NT2/D1 (cell line): ENCODE data around the gene SFI1.
"Not testable (repeated sequence)": the region's sequence is repeated elsewhere in the genome, so short reads cannot be mapped to it uniquely, and the experiment has no call there.

Source experiments
- DNase-seq: peaks from one replicate; pipeline ENCODE4 v3.0.0-alpha.2; 2011; ENCODE audit warnings: low read depth, low spot score
- H3K27me3 ChIP-seq: 2 replicates; pipeline ENCODE4 v1.6.0; 2011; ENCODE audit warnings: mild to moderate bottlenecking; ENCODE audit not compliant: insufficient read length, insufficient read depth
- H3K36me3 ChIP-seq: 2 replicates; pipeline ENCODE4 v1.6.1; 2011; ENCODE audit warnings: mild to moderate bottlenecking, low read length, mixed read lengths; ENCODE audit not compliant: insufficient read depth, insufficient read length
- H3K4me1 ChIP-seq: 2 replicates; pipeline ENCODE4 v1.5.1; 2011; ENCODE audit not compliant: insufficient read depth, insufficient read length
- H3K4me3 ChIP-seq: 2 replicates; pipeline ENCODE4 v1.5.1; 2011; ENCODE audit warnings: low read depth; ENCODE audit not compliant: insufficient read length
- H3K9ac ChIP-seq: 2 replicates; pipeline ENCODE4 v1.6.0; 2011; ENCODE audit warnings: low read depth; ENCODE audit not compliant: insufficient read length
- H3K9me3 ChIP-seq: 2 replicates; pipeline ENCODE4 v1.5.1; 2011; ENCODE audit warnings: mild to moderate bottlenecking, low read length; ENCODE audit not compliant: insufficient read depth
- SUZ12 ChIP-seq: IDR thresholded peaks from 2 replicates; pipeline ENCODE4 v1.6.1; 2011; ENCODE audit not compliant: insufficient read length, insufficient read depth; ENCODE audit errors: extremely low read depth
- YY1 ChIP-seq: IDR thresholded peaks from 2 replicates; pipeline ENCODE4 v1.6.1; 2011; ENCODE audit not compliant: insufficient read length, insufficient read depth
- ZNF274 ChIP-seq: IDR thresholded peaks from 2 replicates; pipeline ENCODE4 v1.6.1; 2011; ENCODE audit warnings: mild to moderate bottlenecking, low read depth, low read length

Gene SFI1

DNA sequence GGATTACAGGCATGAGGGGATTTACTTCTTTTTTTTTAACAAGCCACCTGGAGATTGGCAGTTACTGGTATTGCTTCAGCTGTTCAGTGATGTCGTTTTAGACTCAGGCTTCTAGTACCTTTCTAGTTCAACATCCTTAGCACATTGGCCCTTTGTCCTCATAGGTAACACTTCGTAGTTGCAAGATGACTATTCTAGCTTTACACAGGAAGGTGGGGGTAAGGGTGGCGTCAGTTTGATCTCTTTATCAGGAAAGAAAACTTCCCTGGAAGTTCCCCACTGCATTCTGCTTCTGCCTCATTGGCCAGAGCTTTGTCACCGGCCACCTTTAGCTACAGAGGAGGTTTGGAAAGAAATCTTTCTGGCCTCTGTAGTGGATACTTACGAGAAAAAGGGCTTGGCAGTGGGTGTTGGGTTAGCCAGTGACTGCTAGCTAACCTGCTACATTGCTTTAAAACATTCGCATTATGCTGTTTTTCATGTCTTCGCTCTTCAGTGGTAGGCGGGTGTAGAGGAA lies 40.7 kb downstream of the SFI1 start:
- Histone ChIP-seq H3K36me3 (peaks cover 5% of the 10 kb centered on the region), H3K27me3 (no peaks in the 10 kb centered on the region), H3K4me3 (no peak overlapping the region), H3K9ac (no peak overlapping the region), H3K9me3 (no peaks in the 10 kb centered on the region), H3K4me1 (no peaks in the 10 kb centered on the region)
- TF ChIP-seq SUZ12 (no peak), ZNF274 (no peak), YY1 (no peak)
- DNase-seq: no peak

DNA sequence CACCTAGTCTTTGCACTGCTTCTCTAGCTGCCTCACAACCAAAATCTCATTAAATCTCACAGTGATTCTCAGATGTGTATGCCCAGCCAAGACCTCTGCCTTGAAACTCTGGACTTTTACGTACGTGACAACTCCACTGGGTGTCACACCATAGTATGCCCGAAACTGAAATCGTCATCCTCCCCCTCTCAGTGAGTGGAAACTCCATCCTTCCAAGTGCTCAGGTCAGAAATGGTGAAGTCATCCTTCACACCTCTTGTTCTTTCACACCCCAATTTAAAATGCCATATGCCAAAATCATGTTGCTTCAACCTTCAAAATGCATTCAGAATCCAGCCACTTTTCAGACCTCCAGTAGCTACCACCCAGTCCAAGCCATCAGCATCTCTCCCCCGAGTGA lies 42.5 kb downstream of the SFI1 start:
- H3K36me3 ChIP-seq: peaks cover 5% of the 10 kb centered on the region
- H3K4me3 ChIP-seq: no peak overlapping the region
- DNase-seq: no peak
- TF ChIP-seq ZNF274 (no peak), YY1 (no peak), SUZ12 (no peak)
- H3K9ac ChIP-seq: no peak overlapping the region
- no peaks in the 10 kb centered on the region for H3K9me3 ChIP-seq
- no peaks in the 10 kb centered on the region for H3K27me3 ChIP-seq
- H3K4me1 ChIP-seq: no peaks in the 10 kb centered on the region

DNA sequence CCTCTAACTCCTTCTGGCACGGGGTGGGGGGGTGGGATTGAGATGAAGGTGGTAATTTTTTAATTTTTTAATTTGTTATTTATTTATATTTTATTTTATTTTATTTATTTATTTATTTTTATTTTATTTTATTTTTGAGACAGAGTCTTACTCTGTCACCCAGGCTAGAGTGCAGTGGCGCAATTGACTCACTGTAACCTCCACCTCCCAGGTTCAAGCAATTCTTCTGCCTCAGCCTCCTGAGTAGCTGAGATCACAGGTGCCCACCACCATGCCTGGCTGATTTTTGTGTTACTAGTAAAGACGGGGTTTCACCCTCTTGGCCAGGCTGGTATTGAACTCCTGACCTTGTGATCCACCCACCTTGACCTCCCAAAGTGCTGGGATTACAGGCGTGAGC lies 43.8 kb downstream of the SFI1 start:
- DNase-seq, H3K27me3 ChIP-seq, H3K4me3 ChIP-seq, H3K9ac ChIP-seq, H3K4me1 ChIP-seq, H3K9me3 ChIP-seq, H3K36me3 ChIP-seq: not testable (repeated sequence)

DNA sequence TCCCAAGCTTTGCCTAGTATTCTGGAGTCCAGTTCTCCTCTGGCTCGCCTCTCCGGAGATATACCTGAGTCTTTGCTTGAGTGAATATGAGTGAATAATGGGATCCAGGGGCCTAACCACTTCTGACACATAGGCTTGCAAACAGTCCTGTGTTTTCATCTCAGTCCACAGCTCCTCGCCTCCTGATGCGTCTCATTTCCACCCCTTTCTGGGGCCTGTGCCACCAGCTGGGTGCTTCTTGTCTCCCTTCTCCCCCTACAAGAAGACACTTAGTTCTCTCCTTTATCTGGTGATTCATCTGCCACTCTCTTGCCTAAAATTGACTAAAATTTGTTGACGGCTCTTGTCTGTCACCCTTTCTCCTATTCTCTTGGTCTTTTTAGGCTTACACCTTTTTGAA lies 44.6 kb downstream of the SFI1 start:
- H3K4me1 ChIP-seq: no peaks in the 10 kb centered on the region
- no peak overlapping the region for H3K4me3 ChIP-seq
- no peaks in the 10 kb centered on the region for H3K9me3 ChIP-seq
- H3K36me3 ChIP-seq: peaks cover 5% of the 10 kb centered on the region
- DNase-seq: no peak
- TF ChIP-seq ZNF274: no peak
- no peak overlapping the region for H3K9ac ChIP-seq
- no peaks in the 10 kb centered on the region for H3K27me3 ChIP-seq

DNA sequence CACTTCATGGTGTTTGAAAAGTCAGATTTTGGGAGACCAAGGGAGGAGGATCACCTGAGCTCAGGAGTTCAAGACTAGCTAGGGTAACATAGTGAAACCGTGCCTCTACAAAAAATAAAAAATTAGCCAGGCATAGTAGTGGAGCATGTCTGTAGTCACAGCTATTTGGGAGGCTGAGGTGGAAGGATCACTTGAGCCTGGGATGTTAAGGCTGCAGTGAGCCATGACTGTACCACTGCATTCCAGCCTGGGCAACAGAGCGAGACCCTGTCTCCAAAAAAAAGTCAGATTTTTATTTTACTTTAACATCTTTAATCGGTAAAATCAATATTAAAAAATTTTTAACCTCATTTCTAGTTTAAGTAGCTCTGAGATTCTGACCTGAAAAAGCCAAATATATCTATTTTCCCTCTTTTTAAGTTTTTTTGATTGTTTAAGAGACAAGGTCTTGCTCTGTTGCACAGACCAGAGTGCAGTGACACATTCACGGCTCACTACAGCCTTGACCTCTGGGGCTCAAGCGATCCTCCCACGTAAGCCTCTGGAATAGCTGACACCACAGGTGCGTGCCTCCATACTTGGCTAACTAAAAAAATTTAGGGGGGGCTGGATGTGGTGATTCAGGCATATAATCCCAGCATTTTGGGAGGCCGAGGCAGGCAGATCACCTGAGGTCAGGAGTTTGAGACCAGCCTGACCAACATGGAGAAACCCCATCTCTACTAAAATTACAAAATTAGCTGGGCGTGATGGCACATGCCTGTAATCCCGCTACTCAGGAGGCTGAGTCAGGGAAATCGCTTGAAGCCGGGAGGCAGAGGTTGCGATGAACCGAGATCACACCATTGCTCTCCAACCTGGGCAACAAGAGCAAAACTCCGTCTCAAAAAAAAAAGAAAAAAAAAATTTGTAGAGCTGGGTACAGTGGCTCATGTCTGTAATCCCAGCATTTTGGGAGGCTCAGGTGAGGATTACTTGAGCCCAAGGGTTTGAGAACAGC lies 48.4 kb downstream of the SFI1 start:
- DNase-seq: no peak
- H3K9me3 ChIP-seq: no peaks in the 10 kb centered on the region
- no peaks in the 10 kb centered on the region for H3K27me3 ChIP-seq
- no peaks in the 10 kb centered on the region for H3K4me1 ChIP-seq
- peaks cover under 1% of the 10 kb centered on the region for H3K36me3 ChIP-seq
- no peak overlapping the region for H3K4me3 ChIP-seq
- TF ChIP-seq ZNF274 (no peak), YY1 (no peak), SUZ12 (no peak)
- H3K9ac ChIP-seq: no peak overlapping the region

DNA sequence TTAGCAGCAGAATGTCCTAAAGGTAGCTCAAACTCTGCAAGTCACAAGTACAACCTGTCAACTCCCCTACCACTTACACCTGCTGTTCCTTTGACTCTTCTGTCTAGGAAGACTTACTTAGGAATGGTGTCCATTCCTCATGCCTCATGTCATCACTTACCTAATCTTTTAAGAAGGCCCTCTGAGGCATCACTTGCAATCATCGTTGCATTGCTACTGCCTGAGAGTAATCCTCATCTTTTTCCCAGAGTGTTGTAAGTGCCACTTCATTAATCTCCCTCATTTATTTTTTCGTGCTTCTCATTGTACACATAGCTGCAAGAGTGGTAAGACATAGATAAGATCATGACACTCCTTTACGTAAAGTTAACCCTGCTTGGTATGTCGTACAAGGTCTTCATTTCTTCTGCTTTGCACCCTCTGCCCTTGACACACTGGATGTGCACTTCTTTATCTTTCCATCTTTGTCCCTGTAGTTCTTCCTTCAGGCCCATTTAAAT lies 54.6 kb downstream of the SFI1 start:
- H3K9me3 ChIP-seq: no peaks in the 10 kb centered on the region
- no peak for DNase-seq
- no peaks in the 10 kb centered on the region for H3K4me1 ChIP-seq
- no peak overlapping the region for H3K9ac ChIP-seq
- no peaks in the 10 kb centered on the region for H3K27me3 ChIP-seq
- TF ChIP-seq YY1: no peak
- TF ChIP-seq SUZ12: no peak
- TF ChIP-seq ZNF274: no peak
- peaks cover 14% of the 10 kb centered on the region for H3K36me3 ChIP-seq
- no peak overlapping the region for H3K4me3 ChIP-seq

DNA sequence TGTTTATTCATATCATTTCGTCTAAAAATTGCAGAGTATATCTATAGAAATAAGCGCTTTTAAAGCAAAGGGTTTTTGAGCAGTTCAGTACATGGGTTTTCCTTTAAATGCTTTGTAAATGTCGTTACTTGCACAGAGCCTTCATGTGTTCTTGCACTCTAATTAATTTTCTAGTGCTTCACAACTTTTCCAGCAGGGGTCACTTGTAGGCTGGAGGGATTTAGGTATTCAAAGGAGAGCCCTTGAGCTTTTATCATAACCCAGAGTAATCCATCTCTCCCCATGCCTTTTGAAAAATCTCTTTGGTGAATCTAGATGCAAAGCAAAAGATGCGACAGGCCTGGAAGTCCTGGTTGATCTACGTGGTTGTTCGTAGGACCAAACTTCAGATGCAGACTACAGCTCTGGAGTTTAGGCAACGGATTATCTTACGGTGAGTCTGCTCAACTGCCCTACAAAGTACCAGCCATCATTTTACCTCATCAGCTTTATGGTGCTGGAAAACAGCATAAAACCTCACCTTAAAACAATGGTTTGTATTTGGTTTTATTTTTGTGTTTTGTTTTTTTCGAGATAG lies 60.4 kb downstream of the SFI1 start:
- Histone ChIP-seq H3K36me3 (no peaks in the 10 kb centered on the region), H3K9me3 (no peaks in the 10 kb centered on the region), H3K4me1 (no peaks in the 10 kb centered on the region), H3K4me3 (no peak overlapping the region), H3K27me3 (no peaks in the 10 kb centered on the region), H3K9ac (no peak overlapping the region)
- TF ChIP-seq YY1: no peak
- no peak for TF ChIP-seq ZNF274
- no peak for TF ChIP-seq SUZ12
- no peak for DNase-seq

DNA sequence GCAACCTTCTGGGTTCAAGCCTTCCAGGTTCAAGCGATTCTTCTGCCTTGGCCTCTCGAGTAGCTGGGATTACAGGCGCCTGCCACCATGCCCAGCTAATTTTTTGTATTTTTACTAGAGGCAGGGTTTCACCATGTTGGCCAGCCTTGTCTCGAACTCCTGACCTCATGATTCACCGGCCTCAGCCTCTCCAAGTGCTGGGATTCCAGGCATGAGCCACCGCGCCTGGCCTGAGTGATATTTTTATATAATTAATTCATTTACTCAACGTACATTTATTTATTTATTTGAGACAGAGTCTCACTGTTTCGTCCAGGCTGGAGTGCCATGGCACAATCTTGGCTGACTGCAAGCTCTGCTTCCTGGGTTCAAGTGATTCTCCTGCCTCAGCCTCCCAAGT lies 62.2 kb downstream of the SFI1 start:
- not testable (repeated sequence) for H3K27me3 ChIP-seq, DNase-seq, H3K36me3 ChIP-seq, H3K9me3 ChIP-seq, H3K9ac ChIP-seq, H3K4me3 ChIP-seq, H3K4me1 ChIP-seq
